Effector memory CD4-positive, alpha-beta T cell (primary cell): ENCODE results near the gene MLLT3.
A peak's percentile ranks its signal among the peaks of the same experiment; 100 is the strongest.

ENCODE experiments used
- DNase-seq, 3 donors: peaks; one replicate each; pipeline ENCODE4 v3.0.0-alpha.2; 2020
- H3K27ac ChIP-seq: 2 replicates; pipeline ENCODE4 v1.7.0; 2013; ENCODE audit warnings: mild to moderate bottlenecking, low read length, moderate library complexity; ENCODE audit not compliant: insufficient read depth, poor library complexity, severe bottlenecking
- H3K27me3 ChIP-seq: replicated peaks from 2 replicates; pipeline ENCODE4 v1.7.0; 2013; ENCODE audit warnings: mild to moderate bottlenecking, low read length; ENCODE audit not compliant: insufficient read depth, control insufficient read depth, poor library complexity, severe bottlenecking
- H3K36me3 ChIP-seq: 2 replicates; pipeline ENCODE4 v1.7.0; 2013; ENCODE audit warnings: mild to moderate bottlenecking, low read length, moderate library complexity; ENCODE audit not compliant: control insufficient read depth, insufficient read depth
- H3K4me1 ChIP-seq: 2 replicates; pipeline ENCODE4 v1.7.0; 2013; ENCODE audit warnings: low read length, mild to moderate bottlenecking; ENCODE audit not compliant: control insufficient read depth, insufficient read depth, poor library complexity, severe bottlenecking
- H3K4me3 ChIP-seq: 2 replicates; pipeline ENCODE4 v1.7.0; 2013; ENCODE audit warnings: low read length, low read depth, mild to moderate bottlenecking; ENCODE audit not compliant: insufficient read depth, poor library complexity, severe bottlenecking
- H3K9me3 ChIP-seq: 2 replicates; pipeline ENCODE4 v1.7.0; 2013; ENCODE audit warnings: mild to moderate bottlenecking, low read length, moderate library complexity; ENCODE audit not compliant: control insufficient read depth

MLLT3 gene

DNA sequence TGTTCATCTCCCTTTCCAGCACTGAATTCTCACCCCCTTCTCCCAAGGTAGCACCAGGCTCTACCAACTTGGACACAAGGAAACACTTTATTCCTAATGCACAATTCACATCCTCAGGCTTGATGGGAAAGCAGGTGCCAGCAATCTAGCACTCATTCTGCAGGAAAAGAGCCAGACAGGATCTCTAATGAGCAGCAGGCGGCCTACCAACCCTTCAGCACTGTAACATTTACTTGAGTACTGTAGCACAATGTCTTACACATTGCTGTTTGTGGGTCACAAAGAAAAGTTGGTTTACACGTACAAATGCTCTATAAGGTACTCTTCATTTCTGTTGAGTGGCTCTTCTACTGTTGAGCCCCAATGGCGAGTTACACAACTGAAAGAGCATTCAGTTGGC is 254.4 kb downstream of the MLLT3 start:
- Histone ChIP-seq H3K36me3 (peaks cover 8% of the 10 kb centered on the region), H3K4me1 (peaks cover 1% of the 10 kb centered on the region), H3K4me3 (no peak overlapping the region), H3K27ac (no peak overlapping the region), H3K9me3 (no peaks in the 10 kb centered on the region), H3K27me3 (no peaks in the 10 kb centered on the region)
- DNase-seq, result no peak

DNA sequence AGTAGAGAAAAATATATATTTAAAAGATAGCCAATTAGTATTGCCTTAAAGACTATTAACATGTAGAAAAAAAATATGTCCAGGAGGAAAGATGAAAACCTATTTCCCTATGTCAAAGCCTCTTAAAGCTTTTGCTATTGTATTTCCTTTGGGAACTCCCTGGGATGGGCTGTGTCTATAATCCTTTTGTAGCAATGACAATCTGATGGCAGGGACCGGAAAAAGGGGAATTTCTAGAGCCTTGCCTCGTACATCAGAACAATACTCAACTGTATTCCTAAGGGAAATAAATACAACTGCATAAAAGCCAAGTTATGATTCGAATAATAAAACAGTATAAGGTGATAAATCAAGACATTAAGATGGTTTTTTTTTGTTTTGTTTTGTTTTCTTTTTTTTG is 257.3 kb downstream of the MLLT3 start:
- H3K36me3 ChIP-seq, result peaks cover 8% of the 10 kb centered on the region
- H3K27me3 ChIP-seq, result no peaks in the 10 kb centered on the region
- DNase-seq, result no peak
- H3K4me3 ChIP-seq, result no peak overlapping the region
- no peaks in the 10 kb centered on the region for H3K9me3 ChIP-seq
- H3K27ac ChIP-seq, result no peak overlapping the region
- H3K4me1 ChIP-seq, result no peaks in the 10 kb centered on the region

DNA sequence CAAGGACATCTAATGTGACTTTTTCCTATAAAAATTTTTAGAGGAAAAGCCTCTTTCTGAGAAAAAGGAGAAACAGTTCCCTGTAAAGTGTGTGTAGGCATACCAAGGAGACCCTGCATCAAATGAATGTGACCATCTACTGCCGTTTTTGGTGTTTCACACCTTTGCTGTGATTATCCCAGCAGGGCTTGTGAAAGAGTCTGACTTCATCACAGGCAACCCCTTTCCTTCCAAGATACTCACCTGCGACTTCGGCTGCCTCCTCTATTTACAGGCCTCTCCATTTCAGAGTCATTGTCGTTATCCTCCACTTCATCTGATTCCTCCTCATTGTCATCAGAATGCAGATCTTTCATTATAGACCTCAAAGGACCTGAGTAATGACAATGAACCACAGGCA is 259.1 kb downstream of the MLLT3 start:
- Histone ChIP-seq H3K36me3 (peaks cover 5% of the 10 kb centered on the region), H3K4me3 (no peak overlapping the region), H3K27me3 (no peaks in the 10 kb centered on the region), H3K4me1 (no peaks in the 10 kb centered on the region), H3K9me3 (no peaks in the 10 kb centered on the region), H3K27ac (no peak overlapping the region)
- no peak for DNase-seq

DNA sequence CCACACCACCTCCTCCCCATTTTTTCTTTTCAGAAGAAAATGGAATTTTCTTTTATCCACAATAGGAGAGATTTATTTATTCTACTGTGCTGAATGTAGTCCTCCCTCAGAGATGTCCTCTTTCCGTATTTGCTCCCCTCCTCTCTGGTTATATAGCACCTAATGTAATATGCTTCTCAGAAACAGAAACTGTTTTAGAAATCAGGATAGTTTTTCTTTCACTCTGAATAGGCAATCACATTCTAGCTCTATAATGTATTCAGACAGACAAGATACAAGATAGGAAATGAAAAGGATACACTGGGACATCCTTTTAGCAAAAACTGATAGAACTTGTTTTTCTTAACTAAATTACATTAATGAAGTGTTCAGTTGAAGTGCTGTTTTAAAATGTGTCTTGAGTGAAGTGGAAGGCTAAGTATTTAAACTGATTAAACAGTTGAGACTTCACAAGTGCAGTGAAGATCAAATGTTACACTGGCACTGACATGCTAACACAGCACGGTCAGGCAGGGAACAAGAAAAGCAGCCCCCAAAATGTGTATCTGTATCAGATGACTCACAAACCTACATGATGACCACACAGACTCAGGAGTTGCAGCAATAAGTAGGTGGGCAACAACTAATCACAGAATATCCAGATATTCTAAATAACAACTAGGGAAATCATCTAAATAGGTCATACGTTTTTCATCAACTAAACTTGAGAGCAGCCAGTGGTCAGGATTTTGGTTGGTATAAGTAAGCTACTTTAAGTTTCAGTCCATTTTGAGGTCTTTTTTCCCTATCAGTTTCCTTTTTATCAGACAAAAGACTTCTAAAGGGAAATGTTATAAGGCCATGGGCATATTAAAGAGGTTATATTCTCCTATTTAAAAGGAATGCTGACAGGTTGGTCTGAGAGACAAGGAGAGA is 260.4 kb downstream of the MLLT3 start:
- Histone ChIP-seq H3K9me3 (no peaks in the 10 kb centered on the region), H3K4me3 (no peak overlapping the region), H3K4me1 (no peaks in the 10 kb centered on the region), H3K36me3 (peaks cover 5% of the 10 kb centered on the region), H3K27me3 (no peaks in the 10 kb centered on the region), H3K27ac (no peak overlapping the region)
- DNase-seq, result no peak

DNA sequence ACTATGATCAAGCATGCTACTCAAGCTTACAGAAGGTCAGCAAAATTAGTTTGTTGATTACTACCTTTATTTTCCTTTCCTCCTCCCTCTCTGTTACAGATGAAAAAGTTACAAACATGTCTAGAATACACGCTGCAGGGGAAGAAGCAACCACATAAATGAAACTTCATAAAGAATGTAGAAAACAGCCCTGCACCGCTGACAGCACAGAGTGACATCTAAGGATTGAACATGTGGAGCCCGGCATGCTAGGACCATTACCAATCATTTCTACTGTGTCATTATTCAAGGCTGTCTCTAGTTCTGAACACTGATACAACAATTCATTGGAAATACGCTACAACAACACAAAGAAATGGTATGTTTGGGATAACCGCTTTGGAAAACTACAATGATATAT is 261.1 kb downstream of the MLLT3 start:
- Histone ChIP-seq H3K9me3 (no peaks in the 10 kb centered on the region), H3K36me3 (peaks cover 5% of the 10 kb centered on the region), H3K4me3 (no peak overlapping the region), H3K4me1 (no peaks in the 10 kb centered on the region), H3K27ac (no peak overlapping the region), H3K27me3 (no peaks in the 10 kb centered on the region)
- DNase-seq, result no peak

DNA sequence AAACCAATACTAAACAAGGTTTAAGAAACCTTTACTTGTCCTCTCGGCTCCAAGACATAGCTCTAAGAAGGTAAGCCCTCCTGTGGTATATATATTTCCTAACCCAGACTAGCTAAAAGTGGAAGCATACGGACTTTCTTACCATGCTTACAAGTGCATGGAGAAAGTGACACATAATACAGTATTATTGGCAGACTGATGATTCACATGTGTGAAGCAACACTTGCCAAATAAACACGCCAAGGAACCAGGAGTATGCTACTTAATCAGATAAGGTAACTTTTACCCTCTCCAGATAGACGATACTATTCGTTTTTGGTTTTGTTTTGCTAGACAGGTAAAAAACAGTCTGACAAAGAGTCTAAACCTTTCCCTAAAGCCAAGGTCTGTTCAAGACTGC is 264.1 kb downstream of the MLLT3 start:
- Histone ChIP-seq H3K27ac (no peak overlapping the region), H3K36me3 (peaks cover 5% of the 10 kb centered on the region), H3K27me3 (no peaks in the 10 kb centered on the region), H3K4me3 (no peak overlapping the region), H3K4me1 (no peaks in the 10 kb centered on the region), H3K9me3 (no peaks in the 10 kb centered on the region)
- no peak for DNase-seq

DNA sequence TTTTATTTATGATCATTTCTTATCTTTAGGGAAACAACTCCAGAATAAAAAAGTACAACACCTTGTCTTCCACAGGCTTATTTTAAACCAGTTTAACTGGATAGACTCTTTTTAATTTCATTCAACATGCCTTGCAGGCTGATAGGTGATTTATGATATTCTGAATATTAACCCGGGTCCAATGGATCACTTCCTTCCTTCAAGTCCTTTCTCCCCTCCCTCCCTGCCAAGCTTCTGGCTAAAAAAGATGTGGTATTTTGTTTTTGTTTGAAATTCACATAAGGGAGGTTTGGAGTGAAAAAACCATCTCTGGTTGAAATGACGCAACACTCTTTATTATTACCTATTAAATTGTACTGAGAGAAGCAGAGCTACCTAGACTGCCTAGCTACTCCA is 265.3 kb downstream of the MLLT3 start:
- no peak for DNase-seq
- no peak overlapping the region for H3K4me3 ChIP-seq
- H3K4me1 ChIP-seq, result no peaks in the 10 kb centered on the region
- H3K27ac ChIP-seq, result no peak overlapping the region
- peaks cover 7% of the 10 kb centered on the region for H3K36me3 ChIP-seq
- no peaks in the 10 kb centered on the region for H3K27me3 ChIP-seq
- no peaks in the 10 kb centered on the region for H3K9me3 ChIP-seq

DNA sequence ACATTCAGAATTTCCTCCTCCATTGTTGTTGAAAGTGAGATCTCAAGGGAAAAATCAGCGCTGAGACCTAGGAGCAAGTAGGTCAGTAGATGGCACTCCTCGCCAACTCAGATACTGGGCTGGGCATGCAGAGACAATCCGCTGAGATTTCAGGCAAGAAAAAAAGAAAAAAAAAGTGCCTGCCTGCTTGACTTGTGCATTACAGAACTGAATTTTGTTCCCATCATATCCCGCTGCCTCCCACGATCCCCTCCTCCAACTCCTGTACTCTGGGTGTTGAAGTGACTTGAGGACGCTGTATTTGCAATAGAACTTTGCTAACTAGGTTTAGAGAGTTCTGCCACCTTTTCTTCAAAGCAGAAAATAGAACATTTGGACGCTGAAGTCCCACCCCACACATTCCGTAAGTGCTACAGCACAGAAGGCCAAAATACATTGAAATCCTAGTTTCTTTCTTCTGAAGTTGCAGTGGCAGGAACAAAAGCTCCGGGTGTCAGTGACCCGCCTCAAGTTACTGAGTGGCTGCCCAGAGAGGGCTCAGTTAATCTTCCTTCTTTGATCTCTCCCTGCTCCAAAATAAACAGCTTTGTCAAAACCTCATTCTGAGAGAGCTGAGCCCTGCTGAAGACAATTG is 265.8 kb downstream of the MLLT3 start:
- H3K4me1 ChIP-seq, result no peaks in the 10 kb centered on the region
- H3K4me3 ChIP-seq, result no peak overlapping the region
- DNase-seq, result peak in 1 of 3 donors; percentile 2
- peaks cover 9% of the 10 kb centered on the region for H3K36me3 ChIP-seq
- no peak overlapping the region for H3K27ac ChIP-seq
- no peaks in the 10 kb centered on the region for H3K27me3 ChIP-seq
- H3K9me3 ChIP-seq, result no peaks in the 10 kb centered on the region

DNA sequence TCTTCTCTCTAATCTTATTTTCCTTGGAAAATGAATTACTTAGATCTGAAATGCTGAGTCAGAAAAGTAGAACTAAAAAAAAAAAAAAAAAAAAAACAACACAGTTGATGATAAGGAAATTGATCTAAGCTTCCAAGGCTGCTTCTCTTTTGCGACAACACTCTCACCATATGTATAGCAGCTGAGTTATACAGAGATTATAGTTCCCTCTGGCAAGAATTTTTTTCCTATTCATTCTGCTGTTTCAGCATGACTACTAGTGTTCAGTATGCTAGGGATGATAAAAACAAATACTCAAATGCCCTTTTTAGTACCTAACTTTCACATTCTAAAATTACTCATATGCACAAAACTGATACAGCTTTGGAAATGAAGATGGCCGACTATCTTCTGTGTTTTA is 267.3 kb downstream of the MLLT3 start:
- DNase-seq, result no peak
- H3K4me3 ChIP-seq, result no peak overlapping the region
- H3K4me1 ChIP-seq, result no peaks in the 10 kb centered on the region
- no peaks in the 10 kb centered on the region for H3K9me3 ChIP-seq
- H3K36me3 ChIP-seq, result peaks cover 9% of the 10 kb centered on the region
- H3K27ac ChIP-seq, result no peak overlapping the region
- no peaks in the 10 kb centered on the region for H3K27me3 ChIP-seq

DNA sequence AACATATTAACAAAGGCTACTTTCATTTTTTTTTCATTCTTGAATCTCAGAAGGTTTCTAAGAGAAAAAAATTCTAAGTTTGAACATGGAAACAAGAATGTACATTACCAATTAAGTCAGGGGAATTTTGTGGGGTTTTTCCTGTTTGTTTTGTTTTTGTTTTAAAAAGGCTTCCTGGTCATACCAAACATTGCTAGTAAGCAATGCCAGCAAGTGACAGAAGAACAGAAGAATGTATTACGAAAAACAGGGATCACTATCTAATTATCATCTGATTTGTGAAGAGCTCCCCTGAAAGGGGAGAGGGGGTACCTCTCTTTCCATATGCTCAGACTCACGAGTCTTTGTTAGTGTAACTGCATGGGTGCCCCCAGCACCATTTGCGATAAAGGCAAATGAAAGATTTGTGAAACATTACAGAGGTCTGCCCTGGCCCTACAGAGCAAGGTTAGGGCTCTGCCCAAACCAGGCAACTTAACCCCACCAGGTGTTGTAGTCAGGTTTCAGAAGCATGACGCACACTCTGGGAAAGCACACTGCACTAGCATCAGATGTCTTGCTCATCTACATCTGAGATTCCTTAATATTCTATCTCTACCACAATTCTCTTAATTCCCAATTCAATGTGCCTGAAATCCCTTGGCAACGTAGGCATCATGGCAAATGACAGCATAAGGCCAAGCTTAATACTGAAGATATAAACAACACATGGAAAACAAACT is 268.2 kb downstream of the MLLT3 start:
- Histone ChIP-seq H3K36me3 (peaks cover 9% of the 10 kb centered on the region), H3K4me3 (no peak overlapping the region), H3K4me1 (no peaks in the 10 kb centered on the region), H3K9me3 (no peaks in the 10 kb centered on the region), H3K27me3 (no peaks in the 10 kb centered on the region), H3K27ac (no peak overlapping the region)
- no peak for DNase-seq
